NT2/D1 (cell line): ENCODE data around the gene ANKRD39.
"Not testable (repeated sequence)": the region's sequence is repeated elsewhere in the genome, so short reads cannot be mapped to it uniquely, and the experiment has no call there.

ENCODE experiments used
- DNase-seq: peaks from one replicate; pipeline ENCODE4 v3.0.0-alpha.2; 2011; ENCODE audit warnings: low read depth, low spot score
- H3K27me3 ChIP-seq: 2 replicates; pipeline ENCODE4 v1.6.0; 2011; ENCODE audit warnings: mild to moderate bottlenecking; ENCODE audit not compliant: insufficient read length, insufficient read depth
- H3K36me3 ChIP-seq: 2 replicates; pipeline ENCODE4 v1.6.1; 2011; ENCODE audit warnings: mild to moderate bottlenecking, low read length, mixed read lengths; ENCODE audit not compliant: insufficient read depth, insufficient read length
- H3K4me1 ChIP-seq: 2 replicates; pipeline ENCODE4 v1.5.1; 2011; ENCODE audit not compliant: insufficient read depth, insufficient read length
- H3K4me3 ChIP-seq: 2 replicates; pipeline ENCODE4 v1.5.1; 2011; ENCODE audit warnings: low read depth; ENCODE audit not compliant: insufficient read length
- H3K9ac ChIP-seq: 2 replicates; pipeline ENCODE4 v1.6.0; 2011; ENCODE audit warnings: low read depth; ENCODE audit not compliant: insufficient read length
- H3K9me3 ChIP-seq: 2 replicates; pipeline ENCODE4 v1.5.1; 2011; ENCODE audit warnings: mild to moderate bottlenecking, low read length; ENCODE audit not compliant: insufficient read depth
- SUZ12 ChIP-seq: IDR thresholded peaks from 2 replicates; pipeline ENCODE4 v1.6.1; 2011; ENCODE audit not compliant: insufficient read length, insufficient read depth; ENCODE audit errors: extremely low read depth
- YY1 ChIP-seq: IDR thresholded peaks from 2 replicates; pipeline ENCODE4 v1.6.1; 2011; ENCODE audit not compliant: insufficient read length, insufficient read depth
- ZNF274 ChIP-seq: IDR thresholded peaks from 2 replicates; pipeline ENCODE4 v1.6.1; 2011; ENCODE audit warnings: mild to moderate bottlenecking, low read depth, low read length

The ANKRD39 gene

GRCh38 chr2:96865654-96866053 lies 7.8 kb upstream of the ANKRD39 start:
- peaks cover 3% of the 10 kb centered on the region for H3K27me3 ChIP-seq
- H3K4me1 ChIP-seq, result peaks cover 23% of the 10 kb centered on the region
- no peak overlapping the region for H3K9ac ChIP-seq
- TF ChIP-seq ZNF274, result no peak
- TF ChIP-seq SUZ12, result no peak
- TF ChIP-seq YY1, result no peak
- no peak for DNase-seq
- no peaks in the 10 kb centered on the region for H3K9me3 ChIP-seq
- H3K36me3 ChIP-seq, result peaks cover 68% of the 10 kb centered on the region
- H3K4me3 ChIP-seq, result no peak overlapping the region

- no peak for DNase-seq
- H3K9ac ChIP-seq, result no peak overlapping the region
- H3K4me3 ChIP-seq, result no peak overlapping the region
- H3K36me3 ChIP-seq, result peaks cover 76% of the 10 kb centered on the region
- no peak for TF ChIP-seq YY1
- TF ChIP-seq ZNF274, result no peak
- TF ChIP-seq SUZ12, result no peak
- H3K27me3 ChIP-seq, result no peaks in the 10 kb centered on the region
- H3K4me1 ChIP-seq, result peaks cover 22% of the 10 kb centered on the region
- H3K9me3 ChIP-seq, result no peaks in the 10 kb centered on the region
Measured at GRCh38 chr2:96864343-96865091, 6.7 kb upstream of the ANKRD39 start.

GRCh38 chr2:96863575-96864342 lies 5.9 kb upstream of the ANKRD39 start:
- no peak for TF ChIP-seq SUZ12
- no peak for TF ChIP-seq YY1
- no peak for TF ChIP-seq ZNF274
- Histone ChIP-seq H3K27me3 (no peaks in the 10 kb centered on the region), H3K36me3 (peaks cover 76% of the 10 kb centered on the region), H3K4me1 (peaks cover 25% of the 10 kb centered on the region), H3K9ac (no peak overlapping the region), H3K9me3 (no peaks in the 10 kb centered on the region), H3K4me3 (no peak overlapping the region)
- no peak for DNase-seq

GRCh38 chr2:96863056-96863455 lies 5.2 kb upstream of the ANKRD39 start:
- not testable (repeated sequence) for H3K9ac ChIP-seq, H3K27me3 ChIP-seq, DNase-seq, H3K9me3 ChIP-seq, H3K4me3 ChIP-seq
- peaks cover 25% of the 10 kb centered on the region for H3K4me1 ChIP-seq
- H3K36me3 ChIP-seq, result peaks cover 76% of the 10 kb centered on the region

GRCh38 chr2:96861074-96861473 lies 3.3 kb upstream of the ANKRD39 start:
- H3K4me3 ChIP-seq, result no peak overlapping the region
- H3K27me3 ChIP-seq, result no peaks in the 10 kb centered on the region
- DNase-seq, result no peak
- no peak overlapping the region for H3K9ac ChIP-seq
- H3K36me3 ChIP-seq, result peaks cover 57% of the 10 kb centered on the region
- no peaks in the 10 kb centered on the region for H3K9me3 ChIP-seq
- TF ChIP-seq ZNF274 (no peak), SUZ12 (no peak), YY1 (no peak)
- H3K4me1 ChIP-seq, result peaks cover 19% of the 10 kb centered on the region

- TF ChIP-seq ZNF274 (no peak), SUZ12 (no peak), YY1 (no peak)
- Histone ChIP-seq H3K4me1 (peaks cover 19% of the 10 kb centered on the region), H3K4me3 (no peak overlapping the region), H3K9ac (no peak overlapping the region), H3K9me3 (no peaks in the 10 kb centered on the region), H3K36me3 (peaks cover 49% of the 10 kb centered on the region), H3K27me3 (no peaks in the 10 kb centered on the region)
- DNase-seq, result no peak
Measured at GRCh38 chr2:96860065-96861029, 2.5 kb upstream of the ANKRD39 start.

- Histone ChIP-seq H3K4me1 (peaks cover 19% of the 10 kb centered on the region), H3K27me3 (no peaks in the 10 kb centered on the region), H3K9ac (no peak overlapping the region), H3K4me3 (no peak overlapping the region), H3K36me3 (peaks cover 43% of the 10 kb centered on the region), H3K9me3 (no peaks in the 10 kb centered on the region)
- TF ChIP-seq YY1 (no peak), SUZ12 (no peak), ZNF274 (no peak)
- no peak for DNase-seq
Measured at GRCh38 chr2:96859681-96860064, 1.9 kb upstream of the ANKRD39 start.
